GM18873 (cell line): ENCODE data around the gene EME1.
"Not testable (repeated sequence)": the region's sequence is repeated elsewhere in the genome, so short reads cannot be mapped to it uniquely, and the experiment has no call there.

ENCODE experiments used
- ATAC-seq: cut with Tn5 transposase; IDR thresholded peaks from one replicate; pipeline ENCODE4 v1.9.1; 2021; ENCODE audit warnings: mild to moderate bottlenecking, moderate library complexity, moderate number of reproducible peaks; ENCODE audit not compliant: unreplicated experiment, low FRiP score

Gene EME1

GRCh38 chr17:50386510-50386909 lies 13.5 kb downstream of the EME1 start:
- ATAC-seq, result no peak

DNA sequence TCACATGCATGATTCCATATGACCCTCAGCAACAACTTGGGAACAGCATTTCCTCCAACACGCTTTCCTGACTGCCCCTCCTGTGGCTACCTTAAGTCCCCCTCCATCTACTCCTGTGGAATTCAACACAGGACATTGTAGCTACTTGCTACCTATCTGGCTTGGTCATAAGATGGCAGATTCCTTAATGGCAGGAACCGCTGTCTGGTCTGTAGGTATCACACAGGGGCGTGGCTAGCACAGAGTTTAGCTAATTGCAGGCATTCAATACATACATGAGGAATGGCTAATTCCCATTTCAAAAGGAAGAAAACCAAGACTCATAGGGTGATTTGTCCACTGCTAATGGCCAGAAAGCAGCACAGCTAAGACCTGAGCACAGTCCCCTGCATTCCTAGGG lies 15.7 kb downstream of the EME1 start:
- ATAC-seq, result no peak

DNA sequence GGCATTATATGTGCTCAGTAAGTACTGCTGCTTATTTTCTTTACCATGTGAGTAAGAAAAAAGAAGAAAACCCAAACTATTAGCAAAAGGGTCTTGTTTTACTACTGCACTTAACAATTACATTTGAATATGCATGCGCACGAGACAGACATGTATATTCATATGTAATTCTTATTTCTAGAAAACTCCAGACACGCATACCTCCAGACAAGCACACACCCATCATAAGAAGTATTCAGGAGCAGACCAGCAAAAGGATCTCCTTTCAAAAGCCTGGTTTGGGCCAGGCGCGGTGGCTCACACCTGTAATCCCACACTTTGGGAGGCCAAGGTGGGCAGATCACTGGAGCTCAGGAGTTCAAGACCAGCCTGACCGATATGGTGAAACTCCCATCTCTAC lies 16.5 kb downstream of the EME1 start:
- no peak for ATAC-seq

DNA sequence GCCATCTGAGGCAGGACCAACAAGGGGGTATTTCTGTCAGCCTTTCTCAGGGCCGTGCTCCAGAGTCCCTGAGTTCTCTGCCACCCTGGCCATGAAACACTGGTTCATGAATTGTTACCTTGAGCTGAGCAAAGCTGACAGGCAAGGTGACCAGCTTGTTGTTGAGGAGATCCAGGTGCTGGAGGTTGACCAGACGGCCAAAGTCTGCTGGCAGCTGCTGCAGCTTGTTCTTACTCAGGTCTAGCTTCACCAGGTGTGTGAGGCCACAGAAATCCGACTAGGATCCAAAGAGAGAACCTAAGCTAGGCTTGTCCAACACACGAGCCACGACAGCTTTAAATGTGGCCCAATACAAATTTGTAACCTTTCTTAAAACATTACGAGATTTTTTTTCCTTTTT lies 19.6 kb downstream of the EME1 start:
- no peak for ATAC-seq

DNA sequence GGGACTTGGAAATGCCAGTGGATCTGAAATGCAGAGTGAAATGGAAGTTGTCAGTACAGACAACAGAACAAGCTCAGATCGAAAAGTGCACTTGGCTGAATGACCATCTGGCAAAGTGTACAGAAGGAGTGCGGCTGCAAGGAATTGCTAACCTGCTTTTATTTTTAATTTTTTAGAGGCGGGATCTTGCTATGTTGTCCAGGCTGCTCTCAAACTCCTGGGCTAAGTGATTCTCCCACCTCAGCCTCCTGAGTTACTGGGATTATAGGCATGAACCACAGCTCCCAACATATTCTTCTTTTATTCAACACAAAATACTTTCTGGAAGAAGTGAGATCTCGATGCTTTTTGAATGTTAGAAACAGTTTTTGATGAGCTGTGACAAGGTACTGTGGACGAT lies 20.7 kb downstream of the EME1 start:
- no peak for ATAC-seq

GRCh38 chr17:50394711-50395110 lies 21.7 kb downstream of the EME1 start:
- no peak for ATAC-seq

DNA sequence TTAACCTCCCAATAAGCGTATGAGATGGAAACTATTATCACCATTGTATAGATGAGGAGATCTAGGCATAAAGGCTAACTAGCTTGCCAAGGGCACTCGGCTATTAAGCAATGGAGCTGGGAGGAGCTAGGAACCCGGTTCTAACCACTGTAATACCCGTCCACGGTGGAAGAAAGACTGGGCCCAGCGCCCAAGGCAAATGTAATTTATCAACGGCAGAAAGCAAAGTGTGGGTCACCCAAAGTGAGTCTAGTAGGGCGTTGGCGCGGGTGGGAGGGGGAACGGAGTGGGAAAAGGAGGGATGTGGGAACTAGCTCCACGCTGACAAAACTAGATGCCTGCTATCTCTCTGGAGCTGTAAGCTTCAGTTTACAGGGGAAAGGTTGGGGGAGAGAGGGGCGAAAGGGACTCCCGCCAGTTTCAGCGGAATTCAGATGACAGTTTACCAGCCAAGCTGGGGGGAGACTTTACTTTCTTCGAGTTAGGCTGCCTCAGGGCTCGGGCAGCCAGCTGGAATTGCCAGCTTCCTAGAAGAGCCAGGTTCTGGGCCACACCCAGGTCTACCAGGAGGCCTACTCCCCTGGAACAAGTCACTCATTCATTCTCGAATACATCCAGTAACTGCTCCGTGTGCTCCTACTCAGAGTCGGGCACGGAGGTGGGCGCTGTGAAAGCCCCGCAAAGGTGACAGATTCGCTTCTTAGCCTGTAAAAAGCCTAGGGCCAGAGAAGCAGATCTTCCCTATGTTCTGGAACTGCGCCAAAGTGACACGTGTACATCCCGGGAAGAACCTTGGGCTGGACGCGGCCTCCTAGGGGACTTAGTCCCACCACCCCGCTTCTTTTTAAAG lies 23.5 kb downstream of the EME1 start:
- no peak for ATAC-seq

DNA sequence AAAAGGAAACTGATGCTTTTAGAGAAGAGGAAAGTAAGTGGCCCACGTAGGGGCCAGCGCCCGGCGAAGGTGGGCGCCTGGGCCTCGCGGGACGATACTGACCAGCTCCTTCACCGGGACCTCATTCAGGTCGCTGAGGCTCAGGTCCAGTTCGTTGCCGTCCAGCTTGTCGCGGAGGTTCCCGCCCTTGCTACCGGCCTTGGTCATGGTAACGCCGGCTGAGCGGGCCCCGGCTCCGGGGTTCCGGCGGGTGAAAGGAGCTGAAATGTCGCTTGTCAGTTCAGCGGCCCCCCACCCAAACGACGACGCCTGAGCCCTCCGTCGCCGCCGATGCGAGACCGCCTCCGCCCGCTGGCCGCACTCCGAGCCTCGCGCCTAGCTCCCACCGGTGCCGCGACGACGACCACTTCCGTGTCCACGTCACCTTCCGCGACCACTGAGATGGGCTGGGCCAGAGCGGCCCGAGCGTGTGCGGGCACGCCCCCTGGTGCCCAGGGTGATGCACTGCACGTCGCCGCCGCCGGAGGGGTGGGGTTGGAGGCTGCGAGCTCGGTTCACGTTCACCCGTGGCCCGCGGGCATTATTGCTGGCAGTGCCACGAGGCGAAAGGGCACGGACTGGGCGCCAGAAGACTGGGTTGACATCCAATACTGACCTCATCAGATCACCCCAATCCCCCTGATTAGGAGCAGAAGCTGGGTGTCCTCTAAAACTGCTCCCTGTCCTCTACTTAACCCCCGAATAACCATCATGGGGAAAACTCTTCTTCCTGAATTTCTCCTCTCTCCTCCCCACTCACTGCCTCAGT lies 24.3 kb downstream of the EME1 start, which contains the start of gene LRRC59:
LRRC59 (minus strand) TSS at position 413 of the 808 bp plus-strand sequence; CDS start at position 207, 206 bp downstream.
- peak; percentile 86 for ATAC-seq

- ATAC-seq, result peak; percentile 6
Measured at GRCh38 chr17:50397919-50398285, 24.9 kb downstream of the EME1 start.

GRCh38 chr17:50398672-50399071 lies 25.6 kb downstream of the EME1 start:
- ATAC-seq, result not testable (repeated sequence)

- not testable (repeated sequence) for ATAC-seq
Measured at GRCh38 chr17:50399591-50399990, 26.6 kb downstream of the EME1 start.

GRCh38 chr17:50405351-50405750 lies 32.3 kb downstream of the EME1 start:
- not testable (repeated sequence) for ATAC-seq

GRCh38 chr17:50406578-50406977 lies 33.5 kb downstream of the EME1 start:
- no peak for ATAC-seq

DNA sequence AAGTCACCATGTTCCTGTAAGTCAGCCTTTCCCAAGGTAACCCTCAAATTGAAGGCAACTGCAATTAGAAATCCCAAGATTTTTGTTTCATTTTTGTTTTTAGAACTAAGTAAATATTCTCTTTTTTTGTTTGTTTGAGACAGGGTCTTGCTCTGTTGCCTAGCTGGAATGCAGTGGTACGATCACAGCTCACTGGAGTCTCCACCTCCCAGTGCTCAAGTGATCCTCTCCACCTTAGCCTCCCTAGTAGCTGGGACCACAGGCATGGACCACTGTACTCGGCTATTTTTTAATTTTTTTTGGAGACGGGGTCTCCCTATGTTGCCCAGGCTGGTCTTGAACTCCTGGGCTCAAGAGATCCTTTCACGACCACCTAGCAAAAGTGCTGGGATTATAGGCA lies 34.9 kb downstream of the EME1 start:
- ATAC-seq, result no peak

GRCh38 chr17:50412188-50412732 lies 39.2 kb downstream of the EME1 start:
- ATAC-seq, result no peak

- no peak for ATAC-seq
Measured at GRCh38 chr17:50414808-50415207, 41.8 kb downstream of the EME1 start.

- not testable (repeated sequence) for ATAC-seq
Measured at GRCh38 chr17:50419577-50419976, 46.5 kb downstream of the EME1 start.

- no peak for ATAC-seq
Measured at GRCh38 chr17:50420419-50421112, 47.5 kb downstream of the EME1 start.

- ATAC-seq, result no peak
Measured at GRCh38 chr17:50421308-50422051, 48.5 kb downstream of the EME1 start.

GRCh38 chr17:50422738-50423137 lies 49.7 kb downstream of the EME1 start:
- no peak for ATAC-seq
